GM12801 (cell line): ENCODE results near the gene ZNF296.

Experiments used
- TF ChIP-seq, protein P1 (sequence below): IDR thresholded peaks from one replicate; pipeline ENCODE4 v1.5.1; 2011; ENCODE audit warnings: control low read depth; ENCODE audit not compliant: insufficient read length; ENCODE audit errors: extremely low read depth

The ZNF296 gene

DNA sequence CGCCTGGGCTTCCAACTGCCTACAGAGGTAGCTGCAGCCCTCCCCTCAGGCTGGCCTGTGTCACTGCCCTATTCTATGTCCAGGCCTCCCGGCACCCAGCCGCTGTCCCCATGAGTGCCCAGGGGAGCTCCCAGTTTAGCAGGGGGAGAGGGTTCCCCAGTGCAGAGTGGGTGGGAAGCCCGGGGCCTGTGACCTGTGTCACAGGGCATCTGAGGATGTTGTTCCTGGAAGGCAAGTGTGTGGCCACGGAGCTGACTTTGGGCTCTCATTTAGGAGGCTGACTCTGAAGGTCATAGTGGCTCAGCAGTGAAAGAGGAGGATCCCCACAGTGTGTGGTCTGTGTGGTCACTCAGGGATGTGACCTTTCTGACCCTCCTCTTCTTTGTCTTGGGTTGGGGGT lies 41.8 kb upstream of the ZNF296 start:
- TF ChIP-seq, protein P1, sequence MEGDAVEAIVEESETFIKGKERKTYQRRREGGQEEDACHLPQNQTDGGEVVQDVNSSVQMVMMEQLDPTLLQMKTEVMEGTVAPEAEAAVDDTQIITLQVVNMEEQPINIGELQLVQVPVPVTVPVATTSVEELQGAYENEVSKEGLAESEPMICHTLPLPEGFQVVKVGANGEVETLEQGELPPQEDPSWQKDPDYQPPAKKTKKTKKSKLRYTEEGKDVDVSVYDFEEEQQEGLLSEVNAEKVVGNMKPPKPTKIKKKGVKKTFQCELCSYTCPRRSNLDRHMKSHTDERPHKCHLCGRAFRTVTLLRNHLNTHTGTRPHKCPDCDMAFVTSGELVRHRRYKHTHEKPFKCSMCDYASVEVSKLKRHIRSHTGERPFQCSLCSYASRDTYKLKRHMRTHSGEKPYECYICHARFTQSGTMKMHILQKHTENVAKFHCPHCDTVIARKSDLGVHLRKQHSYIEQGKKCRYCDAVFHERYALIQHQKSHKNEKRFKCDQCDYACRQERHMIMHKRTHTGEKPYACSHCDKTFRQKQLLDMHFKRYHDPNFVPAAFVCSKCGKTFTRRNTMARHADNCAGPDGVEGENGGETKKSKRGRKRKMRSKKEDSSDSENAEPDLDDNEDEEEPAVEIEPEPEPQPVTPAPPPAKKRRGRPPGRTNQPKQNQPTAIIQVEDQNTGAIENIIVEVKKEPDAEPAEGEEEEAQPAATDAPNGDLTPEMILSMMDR, result no peak

DNA sequence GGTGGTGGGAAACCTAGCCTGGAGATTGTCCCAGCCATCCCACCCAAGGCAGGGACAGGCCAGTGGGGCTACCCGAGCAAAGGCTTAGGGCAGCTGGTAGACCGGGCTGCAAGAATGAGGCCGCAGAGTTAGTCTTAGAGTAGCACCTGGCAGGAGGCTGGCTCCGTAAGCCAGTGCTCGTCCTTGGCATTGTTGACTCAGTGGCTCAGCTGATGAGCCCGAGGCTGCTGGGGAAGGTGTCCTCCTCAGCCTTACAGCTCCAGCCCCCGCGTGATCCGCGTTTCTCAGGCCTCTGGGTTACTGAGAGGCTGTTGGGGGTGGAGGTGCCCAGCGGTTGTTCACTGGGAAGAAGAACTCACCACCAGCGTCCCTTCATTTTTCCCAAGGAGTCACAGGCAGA lies 41.4 kb upstream of the ZNF296 start:
- TF ChIP-seq, protein P1, result no peak

DNA sequence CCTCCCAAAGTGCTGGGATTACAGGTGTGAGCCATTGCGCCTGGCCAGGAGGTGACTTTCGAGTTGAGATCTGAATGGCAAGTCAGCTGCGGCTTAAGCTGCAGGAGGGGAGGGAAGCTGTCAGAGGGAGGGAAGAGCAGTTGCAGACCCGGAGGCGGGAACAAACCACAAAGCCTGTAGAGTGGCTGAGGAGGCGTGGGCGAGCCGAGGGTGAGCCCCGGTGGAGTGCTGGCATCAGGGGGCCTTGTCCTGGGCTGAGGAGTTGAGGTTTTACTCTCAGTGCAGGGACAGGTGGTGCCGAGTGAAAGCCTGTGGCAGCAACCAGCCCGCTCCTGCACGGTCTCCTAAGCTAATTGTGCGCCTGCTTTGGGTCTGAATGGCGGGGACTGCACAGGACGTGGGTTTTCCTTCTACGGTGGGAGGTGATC lies 40.9 kb upstream of the ZNF296 start:
- TF ChIP-seq, protein P1, result no peak

DNA sequence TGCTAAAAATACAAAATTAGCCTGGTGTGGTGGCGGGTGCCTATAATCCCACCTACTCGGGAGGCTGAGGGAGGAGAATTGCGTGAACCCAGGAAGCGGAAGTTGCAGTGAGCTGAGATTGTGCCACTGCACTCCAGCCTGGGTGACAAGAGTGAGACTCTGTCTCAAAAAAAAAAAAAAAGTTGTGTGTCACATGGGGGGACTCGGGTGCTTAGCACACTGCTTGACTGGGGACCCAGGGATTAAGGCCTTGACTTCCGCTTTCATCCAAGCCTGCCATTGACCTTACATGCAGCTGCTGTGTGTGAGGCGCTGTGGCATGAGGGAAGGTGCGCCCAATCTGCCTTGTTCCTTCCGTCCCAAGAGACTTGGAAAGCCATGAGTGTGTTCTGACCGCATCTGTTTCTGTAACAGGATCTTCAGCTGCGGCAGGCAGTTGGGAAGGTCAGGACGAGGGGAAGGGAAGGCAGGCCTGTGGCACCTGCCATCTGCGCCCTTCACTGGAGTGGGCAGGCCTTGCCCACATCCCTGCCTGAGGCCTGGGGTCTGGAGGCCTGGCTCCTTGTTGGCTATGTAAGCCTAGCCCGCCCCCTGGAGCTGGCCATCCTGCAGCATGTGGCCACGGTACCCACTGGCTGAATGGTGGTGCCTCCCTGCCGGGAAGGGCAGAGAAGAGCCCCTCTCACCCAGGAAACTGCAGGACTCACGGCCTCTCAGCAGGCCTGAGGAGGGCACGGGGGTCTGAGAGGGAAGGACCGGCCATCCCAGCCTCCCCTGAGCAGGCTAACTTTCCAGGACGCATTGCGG lies 39.7 kb upstream of the ZNF296 start:
- TF ChIP-seq, protein P1, result no peak

DNA sequence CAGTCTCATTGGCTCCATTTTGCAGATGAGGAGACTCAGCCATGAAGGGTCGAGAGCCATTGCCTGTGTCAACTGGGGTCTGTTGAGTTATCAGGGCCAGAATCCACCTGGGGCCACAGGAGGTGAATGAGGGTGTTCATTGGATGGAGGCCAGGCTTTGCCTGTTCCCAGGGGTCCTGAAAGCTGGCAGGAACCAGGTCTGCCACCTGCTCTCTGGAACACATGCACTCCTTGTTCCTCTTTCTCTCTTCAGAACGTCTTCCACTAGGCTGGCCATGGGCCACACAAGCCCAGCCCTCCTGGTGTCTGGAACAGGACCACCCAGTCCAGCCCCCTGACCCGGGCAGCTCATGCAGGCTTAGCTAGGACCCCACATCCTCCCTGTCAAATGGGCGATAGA lies 37.8 kb upstream of the ZNF296 start:
- TF ChIP-seq, protein P1, result no peak

DNA sequence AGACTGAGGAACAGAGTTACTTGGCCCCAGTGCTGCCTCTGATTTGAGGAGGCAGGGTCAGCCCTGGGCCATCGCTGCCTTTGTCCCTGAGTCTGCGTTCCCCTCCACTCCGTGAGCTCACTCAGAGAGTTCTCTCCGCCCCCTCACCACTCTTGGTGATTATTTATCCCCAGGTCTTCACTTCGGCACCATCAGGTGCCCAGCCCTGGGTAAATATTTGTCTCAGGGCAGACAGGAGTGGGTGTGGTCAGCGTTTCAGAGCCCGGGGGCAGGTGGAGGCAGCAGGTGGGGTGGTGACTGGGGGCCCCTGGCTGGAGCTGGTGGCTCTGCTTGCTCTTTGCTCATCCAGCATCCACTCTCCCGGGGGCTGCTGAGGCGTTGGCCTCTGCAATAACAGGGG lies 37.4 kb upstream of the ZNF296 start:
- TF ChIP-seq, protein P1, result no peak

DNA sequence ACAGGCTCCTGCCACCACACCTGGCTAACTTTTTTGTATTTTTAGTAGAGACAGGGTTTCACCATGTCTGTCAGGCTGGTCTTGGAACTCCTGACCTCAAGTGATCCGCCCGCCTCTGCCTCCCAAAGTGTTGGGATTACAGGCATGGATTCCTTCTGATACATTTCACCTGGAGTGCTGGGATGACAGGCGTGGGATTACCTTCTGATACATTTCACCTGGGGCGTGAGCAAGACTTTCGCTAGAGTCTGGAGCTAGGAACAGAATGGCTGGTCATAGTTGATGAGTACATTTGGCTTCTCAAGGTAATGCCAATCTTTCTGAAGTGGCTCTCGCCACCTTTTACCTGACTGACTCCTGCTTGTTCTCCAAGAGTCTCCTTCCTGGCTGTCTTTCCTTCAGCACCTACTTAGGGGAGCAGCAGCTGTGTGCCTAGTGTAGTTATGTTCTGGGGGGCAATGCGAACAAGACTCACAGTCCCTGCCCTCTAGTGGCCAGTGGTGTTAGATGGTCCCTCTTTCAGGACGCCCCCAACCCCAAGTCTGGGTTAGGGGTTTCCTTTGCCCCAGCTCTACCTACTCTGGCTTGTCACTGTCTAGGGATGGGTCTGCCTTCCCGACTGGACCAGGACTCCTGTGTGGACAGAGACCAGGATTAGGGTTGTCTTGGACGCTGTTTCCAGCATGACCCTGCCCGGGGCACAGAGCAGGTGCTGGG lies 36.0 kb upstream of the ZNF296 start:
- TF ChIP-seq, protein P1, result no peak
